ENCODE measurements around the gene MAT2A. TPM values are rescaled to one million over a fixed set of nuclear protein-coding genes. Genes with fewer than 3 reads are reported as not detected.

Gene MAT2A
- total and polyA plus RNA-seq, 9 of the 15 experiments (the other 6 are each of a cell fraction or from before 2014, with no cell fraction given): 130 to 1,027 (median 240) TPM

DNA sequence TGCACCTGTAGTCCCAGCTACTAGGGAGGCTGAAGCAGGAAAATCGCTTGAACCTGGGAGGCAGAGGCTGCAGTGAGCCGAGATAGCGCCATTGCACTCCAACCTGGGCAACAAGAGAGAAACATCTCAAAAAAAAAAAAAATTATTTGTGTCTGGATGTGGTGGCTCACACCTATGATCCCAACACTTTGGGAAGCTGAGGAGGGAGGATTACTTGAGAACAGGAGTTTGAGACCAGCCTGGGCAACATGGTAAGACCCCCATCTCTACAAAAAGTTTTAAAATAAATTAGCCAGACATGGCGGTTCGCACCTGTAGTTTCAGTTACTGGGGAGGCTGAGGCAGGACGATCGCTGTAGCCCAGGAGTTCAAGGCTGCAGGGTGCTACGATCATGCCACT is 36.8 kb downstream of the MAT2A start:
- FAIRE-seq: no peak

More for the DNA sequence above, 36.8 kb downstream of the MAT2A start:
- Histone ChIP-seq H3K4me3 (no peak overlapping the region), H3K27ac (ENCODE audit: extremely low read depth, low read depth, low read length) (no peak overlapping the region), H3K4me1 (replicated peaks in 1 of 2; ENCODE audit: control insufficient read depth in 2 of 2, insufficient read depth in 2 of 2, low read length in 2 of 2) (peaks cover 16 to 30% of the 10 kb centered on the region in 2 experiments), H3K9me1 (ENCODE audit: control insufficient read depth, insufficient read depth, low read length) (no peaks in the 10 kb centered on the region), H3K27me3 (ENCODE audit: control insufficient read depth in 2 of 2, insufficient read depth in 2 of 2, low read length in 2 of 2) (no peaks in the 10 kb centered on the region), H3K79me2 (ENCODE audit: control insufficient read depth, insufficient read depth, low read length) (peaks cover 30% of the 10 kb centered on the region), H3K9ac (ENCODE audit: insufficient read depth in 1 of 2, low read depth in 2 of 2, low read length in 2 of 2) (no peak overlapping the region), H3K4me2 (ENCODE audit: insufficient read depth, low read length) (no peak overlapping the region), H2AFZ (ENCODE audit: low read depth, low read length) (no peak overlapping the region), H3K9me3 (replicated peaks; ENCODE audit: control insufficient read depth, insufficient read depth, low read depth, low read length) (no peaks in the 10 kb centered on the region), H3K36me3 (ENCODE audit: control insufficient read depth, insufficient read depth, low read length) (peaks cover 6% of the 10 kb centered on the region; the same call in 1 of the 3 replicates), H4K20me1 (replicated peaks; ENCODE audit: control insufficient read depth, insufficient read depth, low read length) (no peaks in the 10 kb centered on the region)
- TF ChIP-seq XRCC4 (IDR thresholded peaks at IDR 0.05; ENCODE audit: extremely low read depth, insufficient read depth, insufficient read length): no peak
- no peak for TF ChIP-seq MXD1 (CRISPR knock-in tag; IDR thresholded peaks at IDR 0.05; ENCODE audit: borderline replicate concordance, poor library complexity, severe bottlenecking)
- TF ChIP-seq, protein P1, sequence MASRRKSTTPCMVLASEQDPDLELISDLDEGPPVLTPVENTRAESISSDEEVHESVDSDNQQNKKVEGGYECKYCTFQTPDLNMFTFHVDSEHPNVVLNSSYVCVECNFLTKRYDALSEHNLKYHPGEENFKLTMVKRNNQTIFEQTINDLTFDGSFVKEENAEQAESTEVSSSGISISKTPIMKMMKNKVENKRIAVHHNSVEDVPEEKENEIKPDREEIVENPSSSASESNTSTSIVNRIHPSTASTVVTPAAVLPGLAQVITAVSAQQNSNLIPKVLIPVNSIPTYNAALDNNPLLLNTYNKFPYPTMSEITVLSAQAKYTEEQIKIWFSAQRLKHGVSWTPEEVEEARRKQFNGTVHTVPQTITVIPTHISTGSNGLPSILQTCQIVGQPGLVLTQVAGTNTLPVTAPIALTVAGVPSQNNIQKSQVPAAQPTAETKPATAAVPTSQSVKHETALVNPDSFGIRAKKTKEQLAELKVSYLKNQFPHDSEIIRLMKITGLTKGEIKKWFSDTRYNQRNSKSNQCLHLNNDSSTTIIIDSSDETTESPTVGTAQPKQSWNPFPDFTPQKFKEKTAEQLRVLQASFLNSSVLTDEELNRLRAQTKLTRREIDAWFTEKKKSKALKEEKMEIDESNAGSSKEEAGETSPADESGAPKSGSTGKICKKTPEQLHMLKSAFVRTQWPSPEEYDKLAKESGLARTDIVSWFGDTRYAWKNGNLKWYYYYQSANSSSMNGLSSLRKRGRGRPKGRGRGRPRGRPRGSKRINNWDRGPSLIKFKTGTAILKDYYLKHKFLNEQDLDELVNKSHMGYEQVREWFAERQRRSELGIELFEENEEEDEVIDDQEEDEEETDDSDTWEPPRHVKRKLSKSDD (conservative IDR thresholded peaks at IDR 0.05; ENCODE audit: low read length): no peak
- no peak for TF ChIP-seq AFF4 (CRISPR knock-in tag; IDR thresholded peaks at IDR 0.05)
- TF ChIP-seq NFIC (IDR thresholded peaks at IDR 0.05): no peak
- no peak for TF ChIP-seq NELFE (IDR thresholded peaks at IDR 0.05; ENCODE audit: insufficient read depth, insufficient read length)
- no peak for TF ChIP-seq NR2C2 (CRISPR knock-in tag; IDR thresholded peaks at IDR 0.05)
- TF ChIP-seq NR2C2 (tag; IDR thresholded peaks at IDR 0.05): no peak
- no peak for TF ChIP-seq ZNF354B (CRISPR knock-in tag; IDR thresholded peaks at IDR 0.05)
- no peak for TF ChIP-seq DIDO1 (tag; IDR thresholded peaks at IDR 0.05; ENCODE audit: low read depth)
- TF ChIP-seq CCNT2 (IDR thresholded peaks at IDR 0.05; ENCODE audit: borderline replicate concordance, extremely low read depth, insufficient read length, low read depth, low read length): no peak
- TF ChIP-seq RCOR1 (IDR thresholded peaks at IDR 0.05; ENCODE audit: borderline replicate concordance in 1 of 2, low read depth in 2 of 2, low read length in 2 of 2): no peak
- WGBS (ENCODE audit: insufficient coverage, low coverage, missing lambda C conversion rate): 73% methylated on average over 8 of the region's 8 CpGs
- ChIA-PET POLR2A (interaction anchor here (1.0 to 1.2 kb wide), 2 partner anchors 14 to 40 kb away, joined by 3 to 4 read pairs; partner anchors contain the start of genes GGCX and USP39), CTCF (ENCODE audit: low intra/inter-chr PET ratio) (no interaction called here)
- BruUV-seq (replicated peaks): no TSS peak
- intact Hi-C loops (cut with micrococcal nuclease): loop anchor here (5.0 kb wide), 1 partner anchor 37 kb away; the partner anchor contains the start of gene C2orf68
- in situ Hi-C loops (cut with MboI): no loop called here
- DNase-seq (ENCODE audit: extremely low read depth in 1 of 4, low spot score in 3 of 4) (no peak), ATAC-seq (no peak)

Measured in K562 (cell line).